H1 (cell line): ENCODE data around the gene CHCHD6. TPM values are rescaled to one million over a fixed set of nuclear protein-coding genes. Genes with fewer than 3 reads are reported as not detected.

ENCODE experiments used
- CTCF ChIA-PET: fragments of 300-600 bp; sonication (Branson Sonifier 250); formaldehyde crosslinking; loops from one replicate; lab custom pipeline; 2021; ENCODE audit not compliant: partially characterized antibody; lab: Charles Lee
- POLR2A ChIA-PET: fragments of 300-600 bp; sonication (Branson Sonifier 250); formaldehyde crosslinking; loops from one replicate; lab custom pipeline; 2021; ENCODE audit warnings: inconsistent platforms; ENCODE audit not compliant: partially characterized antibody; lab: Charles Lee
- DNase-seq, 2 experiments: peaks; one replicate each; pipeline versions ENCODE4 v3.0.0 to v3.0.0-alpha.2; 2010 to 2022; ENCODE audit warnings: low spot score in 2 of 2, low read depth in 1 of 2, mixed read lengths in 1 of 2
- FAIRE-seq: peaks from 2 replicates; lab custom pipeline; 2011; peaks lifted over from hg19 to GRCh38; lab: Jason Lieb, UNC
- H2AFZ ChIP-seq: 2 replicates; pipeline ENCODE4 v1.8.1; 2012; ENCODE audit warnings: low read length, inconsistent platforms
- H2AK5ac ChIP-seq: 2 replicates; pipeline ENCODE4 v1.6.1; 2013; ENCODE audit warnings: low read depth, low read length
- H2BK120ac ChIP-seq: replicated peaks from 2 replicates; pipeline ENCODE3; 2013; ENCODE audit warnings: low read depth, low read length, inconsistent platforms
- H2BK12ac ChIP-seq: 2 replicates; pipeline ENCODE4 v1.6.1; 2013; ENCODE audit warnings: low read depth, low read length
- H2BK15ac ChIP-seq: 2 replicates; pipeline ENCODE4 v1.6.1; 2013; ENCODE audit warnings: low read length
- H2BK20ac ChIP-seq: 2 replicates; pipeline ENCODE4 v1.6.1; 2013; ENCODE audit warnings: low read length
- H2BK5ac ChIP-seq: 2 replicates; pipeline ENCODE4 v1.6.1; 2013; ENCODE audit warnings: low read depth, low read length
- H3K14ac ChIP-seq: 2 replicates; pipeline ENCODE4 v1.6.1; 2013; ENCODE audit warnings: inconsistent platforms; ENCODE audit not compliant: insufficient read length
- H3K18ac ChIP-seq: 2 replicates; pipeline ENCODE4 v1.6.1; 2013; ENCODE audit warnings: low read length; ENCODE audit errors: extremely low read depth
- H3K23ac ChIP-seq: 2 replicates; pipeline ENCODE4 v1.6.1; 2013; ENCODE audit warnings: inconsistent platforms; ENCODE audit not compliant: insufficient read length
- H3K23me2 ChIP-seq: 2 replicates; pipeline ENCODE4 v1.6.1; 2013; ENCODE audit warnings: low read depth, low read length
- H3K27ac ChIP-seq: 2 replicates; pipeline ENCODE4 v1.6.1; 2011; ENCODE audit warnings: low read depth, low read length, inconsistent platforms
- H3K27me3 ChIP-seq, 4 experiments: replicated peaks in 1 of 4; 1 replicate in 1 of 4; 2 replicates in 3 of 4; pipeline versions ENCODE4 v1.6.1 to v1.8.1; 2011 to 2013; ENCODE audit warnings: low read length in 3 of 4, mild to moderate bottlenecking in 3 of 4, inconsistent platforms in 2 of 4, mixed read lengths in 2 of 4, moderate library complexity in 1 of 4; ENCODE audit not compliant: control insufficient read depth in 3 of 4, insufficient read depth in 3 of 4; ENCODE audit errors: extremely low read depth in 1 of 4
- H3K36me3 ChIP-seq, 4 experiments: 2 replicates each; pipeline versions ENCODE4 v1.6.1 to v1.8.1; 2011 to 2013; ENCODE audit warnings: mild to moderate bottlenecking in 4 of 4, low read length in 3 of 4, moderate library complexity in 2 of 4, control low read depth in 1 of 4, inconsistent platforms in 1 of 4; ENCODE audit not compliant: insufficient read depth in 4 of 4, control insufficient read depth in 2 of 4
- H3K4ac ChIP-seq: replicated peaks from 2 replicates; pipeline ENCODE3; 2013; ENCODE audit warnings: low read length, low read depth, mixed read lengths, inconsistent platforms; ENCODE audit not compliant: insufficient read length
- H3K4me1 ChIP-seq, 4 experiments: replicated peaks in 1 of 4; 1 replicate in 1 of 4; 2 replicates in 3 of 4; pipeline versions ENCODE4 v1.6.1 to v1.8.1; 2011 to 2013; ENCODE audit warnings: low read length in 3 of 4, inconsistent platforms in 2 of 4, mixed read lengths in 1 of 4; ENCODE audit not compliant: insufficient read depth in 4 of 4, control insufficient read depth in 3 of 4
- H3K4me2 ChIP-seq, 2 experiments: 2 replicates each; pipeline versions ENCODE4 v1.6.1 to v1.8.1; 2011 to 2013; ENCODE audit warnings: low read depth in 2 of 2, low read length in 2 of 2, control low read depth in 1 of 2, inconsistent platforms in 1 of 2, mild to moderate bottlenecking in 1 of 2; ENCODE audit not compliant: insufficient read depth in 1 of 2
- H3K4me3 ChIP-seq, 4 experiments: fragments of 200-600, 300-600 bp in 1 of 4; sonication (generic), shearing (Covaris generic), sonication (Bioruptor Twin) in 1 of 4; 2 replicates each; pipeline versions ENCODE4 v1.5.1 to v1.8.1; 2011 to 2016; ENCODE audit warnings: low read length in 4 of 4, low read depth in 3 of 4, control low read depth in 2 of 4, inconsistent platforms in 2 of 4, mild to moderate bottlenecking in 2 of 4, mixed read lengths in 1 of 4, moderate library complexity in 1 of 4; ENCODE audit not compliant: insufficient read depth in 2 of 4; ENCODE audit errors: extremely low read depth in 1 of 4
- H3K56ac ChIP-seq: replicated peaks from 2 replicates; pipeline ENCODE3; 2013; ENCODE audit warnings: low read depth, mild to moderate bottlenecking, mixed read lengths, low read length, inconsistent platforms; ENCODE audit not compliant: insufficient read length
- H3K79me1 ChIP-seq: 2 replicates; pipeline ENCODE4 v1.6.1; 2013; ENCODE audit warnings: low read depth, low read length, control low read depth
- H3K79me2 ChIP-seq, 2 experiments: 2 replicates each; pipeline versions ENCODE4 v1.6.1 to v1.8.1; 2012 to 2013; ENCODE audit warnings: low read length in 2 of 2, mild to moderate bottlenecking in 2 of 2, inconsistent platforms in 1 of 2; ENCODE audit not compliant: insufficient read depth in 2 of 2, control insufficient read depth in 1 of 2
- H3K9ac ChIP-seq, 4 experiments: replicated peaks in 1 of 4; 1 replicate in 1 of 4; 2 replicates in 3 of 4; pipeline versions ENCODE4 v1.6.1 to v1.8.1; 2011 to 2013; ENCODE audit warnings: low read depth in 3 of 4, low read length in 3 of 4, control low read depth in 2 of 4, mild to moderate bottlenecking in 2 of 4, moderate library complexity in 2 of 4, inconsistent platforms in 1 of 4; ENCODE audit errors: extremely low read depth in 1 of 4
- H3K9me3 ChIP-seq, 2 experiments: 2 replicates each; pipeline versions ENCODE4 v1.6.1 to v1.8.1; 2012 to 2013; ENCODE audit warnings: mild to moderate bottlenecking in 2 of 2, moderate library complexity in 2 of 2, control low read depth in 1 of 2, inconsistent platforms in 1 of 2, low read depth in 1 of 2, low read length in 1 of 2, mixed read lengths in 1 of 2; ENCODE audit not compliant: insufficient read depth in 2 of 2
- H4K20me1 ChIP-seq, 2 experiments: replicated peaks in 1 of 2; 2 replicates each; pipeline versions ENCODE3 to v1.8.1; 2011 to 2013; ENCODE audit warnings: inconsistent platforms in 2 of 2, low read length in 2 of 2, mild to moderate bottlenecking in 1 of 2; ENCODE audit not compliant: insufficient read depth in 2 of 2, control insufficient read depth in 1 of 2
- H4K5ac ChIP-seq: 2 replicates; pipeline ENCODE4 v1.6.1; 2013; ENCODE audit warnings: low read length, low read depth, mixed read lengths, inconsistent platforms; ENCODE audit not compliant: insufficient read length
- H4K8ac ChIP-seq: 2 replicates; pipeline ENCODE4 v1.8.0; 2013; ENCODE audit warnings: mild to moderate bottlenecking, moderate library complexity, low read length, inconsistent platforms; ENCODE audit not compliant: insufficient read depth; ENCODE audit errors: extremely low read depth
- H4K91ac ChIP-seq: replicated peaks from 2 replicates; pipeline ENCODE3; 2013; ENCODE audit warnings: low read length, mixed read lengths, inconsistent platforms; ENCODE audit not compliant: insufficient read length
- RAD21 ChIP-seq, 2 experiments: IDR thresholded peaks in 1 of 2; conservative IDR thresholded peaks in 1 of 2; 2 replicates each; pipeline ENCODE4 v1.6.1; 2011; ENCODE audit warnings: low read depth in 2 of 2, low read length in 2 of 2, improper control_type of control experiment in 1 of 2, inconsistent platforms in 1 of 2, mild to moderate bottlenecking in 1 of 2, moderate library complexity in 1 of 2
- TAF7 ChIP-seq: optimal IDR thresholded peaks from 2 replicates; pipeline ENCODE3; 2011; ENCODE audit warnings: low read depth, mild to moderate bottlenecking, inconsistent platforms, low read length, moderate library complexity, borderline replicate concordance
- WGBS, 2 experiments: shearing (Covaris generic) in 1 of 2; methylation state at CpG; one replicate each; pipeline versions ENCODE4 v1.1.6 to v1.1.7; 2013 to 2015; ENCODE audit warnings: low lambda C conversion rate in 2 of 2, mixed read lengths in 2 of 2, inconsistent platforms in 1 of 2, low coverage in 1 of 2, missing lambda C conversion rate in 1 of 2; ENCODE audit not compliant: insufficient replicate concordance in 2 of 2, insufficient coverage in 1 of 2, insufficient read length in 1 of 2; ENCODE audit errors: extremely low coverage in 1 of 2, missing lambda C conversion rate in 1 of 2; 5-methylcytosine and 5-hydroxymethylcytosine counted together
- polyA plus RNA-seq, 7 experiments: library from polyadenylated mRNA; depleted of rRNA in 3 of 7; stranded (reverse) in 5 of 7; unstranded in 2 of 7; fragments of >200 nt in 5 of 7; fragments of 200-250 nt in 2 of 7; gene quantifications; 1 replicate in 5 of 7; 2 replicates in 1 of 7; 4 replicates in 1 of 7; pipeline versions ENCODE4 v1.2.1 to v1.2.3, GENCODE V29; 2011 to 2013; ENCODE audit warnings: missing spikeins in 2 of 7, mixed read lengths in 2 of 7
- total RNA-seq: library from RNA; stranded (reverse); fragmentation: NEBNext Ultra II Directional; extraction: Animal tissue kit (Norgen Biotek cat#: 25700); gene quantifications from 2 replicates; pipeline ENCODE4 v1.2.1, GENCODE V29; 2021
- TF ChIP-seq, protein P1 (sequence below), 3 experiments: IDR thresholded peaks; 1 replicate in 2 of 3; 2 replicates in 1 of 3; pipeline versions ENCODE4 v1.5.1 to v1.6.1; 2011; ENCODE audit warnings: low read length in 3 of 3, mild to moderate bottlenecking in 3 of 3, inconsistent platforms in 2 of 3, low read depth in 1 of 3, moderate library complexity in 1 of 3; ENCODE audit not compliant: insufficient read depth in 1 of 3; ENCODE audit errors: control extremely low read depth in 1 of 3

The CHCHD6 gene
- total and polyA plus RNA-seq, 2 of the 8 experiments (the other 6 are each of a cell fraction or from before 2014, with no cell fraction given): 32.4 to 37.6 TPM

DNA sequence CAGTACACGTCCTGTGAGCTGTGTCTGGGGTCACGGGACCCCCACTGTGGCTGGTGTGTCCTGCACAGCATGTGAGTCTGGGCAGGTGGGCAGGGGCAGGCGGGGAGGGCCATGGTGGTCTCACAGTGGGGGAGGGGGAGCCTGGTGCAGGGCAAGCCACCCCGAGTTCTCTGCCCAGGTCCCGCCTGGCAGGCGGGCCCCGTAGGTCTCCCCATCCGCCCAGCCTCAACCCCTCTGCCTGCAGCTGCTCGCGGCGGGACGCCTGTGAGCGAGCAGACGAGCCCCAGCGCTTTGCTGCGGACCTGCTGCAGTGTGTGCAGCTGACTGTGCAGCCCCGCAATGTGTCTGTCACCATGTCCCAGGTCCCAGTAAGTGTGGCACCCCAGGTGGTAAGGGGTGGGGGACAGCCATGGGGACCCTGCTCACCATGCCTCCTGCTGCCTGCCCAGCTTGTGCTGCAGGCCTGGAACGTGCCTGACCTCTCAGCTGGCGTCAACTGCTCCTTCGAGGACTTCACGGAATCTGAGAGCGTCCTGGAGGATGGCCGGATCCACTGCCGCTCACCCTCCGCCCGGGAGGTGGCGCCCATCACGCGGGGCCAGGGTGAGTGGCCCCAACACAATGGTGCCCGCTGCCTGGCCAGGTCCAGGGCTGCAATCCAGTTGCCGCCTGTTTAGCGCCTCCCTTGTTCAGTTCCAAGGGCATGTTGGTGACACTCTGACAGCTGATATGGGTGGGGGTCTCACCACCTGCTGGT is 300.8 kb downstream of the CHCHD6 start:
- H2BK120ac ChIP-seq: no peak overlapping the region
- peaks cover 0 to 6% of the 10 kb centered on the region in 2 experiments; a peak in 1 of 4 replicates for H3K79me2 ChIP-seq
- no peaks in the 10 kb centered on the region for H3K9me3 ChIP-seq
- H3K23ac ChIP-seq: no peak overlapping the region
- no peak overlapping the region for H2BK20ac ChIP-seq
- POLR2A ChIA-PET: no interaction called here
- peaks cover 7 to 22% of the 10 kb centered on the region in 2 experiments for H4K20me1 ChIP-seq
- H3K18ac ChIP-seq: no peak overlapping the region; the same call in 1 of the 2 replicates
- peaks cover 9% of the 10 kb centered on the region for H3K79me1 ChIP-seq
- H3K23me2 ChIP-seq: no peaks in the 10 kb centered on the region
- no peak overlapping the region for H3K27ac ChIP-seq
- TF ChIP-seq, protein P1, sequence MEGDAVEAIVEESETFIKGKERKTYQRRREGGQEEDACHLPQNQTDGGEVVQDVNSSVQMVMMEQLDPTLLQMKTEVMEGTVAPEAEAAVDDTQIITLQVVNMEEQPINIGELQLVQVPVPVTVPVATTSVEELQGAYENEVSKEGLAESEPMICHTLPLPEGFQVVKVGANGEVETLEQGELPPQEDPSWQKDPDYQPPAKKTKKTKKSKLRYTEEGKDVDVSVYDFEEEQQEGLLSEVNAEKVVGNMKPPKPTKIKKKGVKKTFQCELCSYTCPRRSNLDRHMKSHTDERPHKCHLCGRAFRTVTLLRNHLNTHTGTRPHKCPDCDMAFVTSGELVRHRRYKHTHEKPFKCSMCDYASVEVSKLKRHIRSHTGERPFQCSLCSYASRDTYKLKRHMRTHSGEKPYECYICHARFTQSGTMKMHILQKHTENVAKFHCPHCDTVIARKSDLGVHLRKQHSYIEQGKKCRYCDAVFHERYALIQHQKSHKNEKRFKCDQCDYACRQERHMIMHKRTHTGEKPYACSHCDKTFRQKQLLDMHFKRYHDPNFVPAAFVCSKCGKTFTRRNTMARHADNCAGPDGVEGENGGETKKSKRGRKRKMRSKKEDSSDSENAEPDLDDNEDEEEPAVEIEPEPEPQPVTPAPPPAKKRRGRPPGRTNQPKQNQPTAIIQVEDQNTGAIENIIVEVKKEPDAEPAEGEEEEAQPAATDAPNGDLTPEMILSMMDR (IDR thresholded peaks at IDR 0.05; ENCODE audit: control extremely low read depth in 1 of 3, insufficient read depth in 1 of 3, low read depth in 1 of 3, low read length in 3 of 3): peak in 1 of 3 experiments; percentile 35; a peak in 1 of 4 replicates
- TF ChIP-seq TAF7: no peak
- TF ChIP-seq RAD21 (IDR thresholded peaks at IDR 0.05 in 1 of 2, conservative IDR thresholded peaks at IDR 0.05 in 1 of 2; ENCODE audit: low read depth in 2 of 2, low read length in 2 of 2): peak in 1 of 2 experiments; percentile 22; a peak in 2 of 4 replicates
- no peaks in the 10 kb centered on the region for H3K27me3 ChIP-seq
- 0 out of 2 replicates have a peak overlapping the region, but pooled peaks have one; percentile 46 for H2BK15ac ChIP-seq
- H3K9ac ChIP-seq: no peak overlapping the region
- H3K4me1 ChIP-seq: peaks cover 0 to 20% (median 12%) of the 10 kb centered on the region in 4 experiments; a peak in 6 of 7 replicates
- no peak overlapping the region for H4K5ac ChIP-seq
- no peak overlapping the region; the same call in 1 of the 2 replicates for H2BK12ac ChIP-seq
- no peak overlapping the region; the same call in 1 of the 2 replicates for H2BK5ac ChIP-seq
- H4K91ac ChIP-seq: no peak overlapping the region
- no peak overlapping the region for H2AK5ac ChIP-seq
- peaks cover 0 to 3% (median under 1%) of the 10 kb centered on the region in 4 experiments; a peak in 3 of 8 replicates for H3K36me3 ChIP-seq
- DNase-seq: no peak
- no peak for FAIRE-seq
- WGBS, 2 experiments: 93% methylated on average over 22 of the region's 32 CpGs; no CpG with 5 or more reads in 1 of the 2 experiments
- CTCF ChIA-PET: interaction anchor here (0.6 to 2.0 kb wide), 8 partner anchors 9 to 252 kb away, joined by 3 to 9 read pairs (median 4); no protein-coding TSS in a partner anchor
- H3K14ac ChIP-seq: no peak overlapping the region
- no peak overlapping the region for H3K4ac ChIP-seq
- no peak overlapping the region for H3K56ac ChIP-seq
- no peak overlapping the region for H3K4me3 ChIP-seq
- no peak overlapping the region for H2AFZ ChIP-seq
- H4K8ac ChIP-seq: no peak overlapping the region
- H3K4me2 ChIP-seq: no peak overlapping the region
